Kidney epithelial cell (primary cell): Measurements from ENCODE around the gene ZNF609. TPM values are rescaled to one million over a fixed set of nuclear protein-coding genes. Genes with fewer than 3 reads are reported as not detected.
"Not testable (repeated sequence)": the region's sequence is repeated elsewhere in the genome, so short reads cannot be mapped to it uniquely, and the experiment has no call there.

ENCODE experiments used
- DNase-seq: peaks from one replicate; pipeline ENCODE4 v3.0.0-alpha.2; 2010; ENCODE audit warnings: low read depth
- H3K27me3 ChIP-seq: 2 replicates; pipeline ENCODE4 v1.6.0; 2011; ENCODE audit warnings: low read length; ENCODE audit not compliant: control insufficient read depth, insufficient read depth
- H3K36me3 ChIP-seq: 2 replicates; pipeline ENCODE4 v1.5.1; 2011; ENCODE audit warnings: low read length; ENCODE audit not compliant: control insufficient read depth, insufficient read depth
- H3K4me3 ChIP-seq: 2 replicates; pipeline ENCODE4 v1.5.1; 2011; ENCODE audit warnings: low read depth, mild to moderate bottlenecking, control low read depth, low read length
- total RNA-seq: library from RNA; depleted of rRNA; stranded (reverse); fragments of >200 nt; gene quantifications from 2 replicates; pipeline ENCODE4 v1.2.3, GENCODE V29; 2015
- TF ChIP-seq, protein P1 (sequence below): IDR thresholded peaks from 2 replicates; pipeline ENCODE4 v1.5.1; 2011; ENCODE audit warnings: mild to moderate bottlenecking, moderate library complexity, low read length, control low read depth, inconsistent platforms; ENCODE audit not compliant: insufficient read depth, poor library complexity, severe bottlenecking

Gene ZNF609
- total RNA-seq, 1 donor from 2014 or later, result 18.4 TPM

DNA sequence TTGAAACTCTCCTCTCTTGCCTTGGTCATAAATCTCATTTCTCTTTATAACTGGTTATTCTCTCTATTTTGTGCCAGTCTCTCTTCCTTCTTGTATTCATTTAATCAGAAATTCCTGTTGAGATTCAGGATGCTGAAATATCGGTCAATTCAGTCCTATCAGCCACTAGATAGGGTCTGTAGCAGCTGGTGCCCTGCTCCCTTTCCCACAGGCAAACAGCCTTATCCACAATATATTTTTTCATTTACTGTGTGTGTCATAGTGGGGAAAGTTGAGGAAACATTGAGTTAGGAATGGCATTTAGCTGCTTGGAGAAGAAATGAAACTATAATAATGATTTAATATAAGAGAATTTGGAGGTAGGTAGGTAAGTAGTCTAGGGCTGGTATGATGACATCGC is 168.7 kb downstream of the ZNF609 start:
- no peak for DNase-seq
- TF ChIP-seq, protein P1, sequence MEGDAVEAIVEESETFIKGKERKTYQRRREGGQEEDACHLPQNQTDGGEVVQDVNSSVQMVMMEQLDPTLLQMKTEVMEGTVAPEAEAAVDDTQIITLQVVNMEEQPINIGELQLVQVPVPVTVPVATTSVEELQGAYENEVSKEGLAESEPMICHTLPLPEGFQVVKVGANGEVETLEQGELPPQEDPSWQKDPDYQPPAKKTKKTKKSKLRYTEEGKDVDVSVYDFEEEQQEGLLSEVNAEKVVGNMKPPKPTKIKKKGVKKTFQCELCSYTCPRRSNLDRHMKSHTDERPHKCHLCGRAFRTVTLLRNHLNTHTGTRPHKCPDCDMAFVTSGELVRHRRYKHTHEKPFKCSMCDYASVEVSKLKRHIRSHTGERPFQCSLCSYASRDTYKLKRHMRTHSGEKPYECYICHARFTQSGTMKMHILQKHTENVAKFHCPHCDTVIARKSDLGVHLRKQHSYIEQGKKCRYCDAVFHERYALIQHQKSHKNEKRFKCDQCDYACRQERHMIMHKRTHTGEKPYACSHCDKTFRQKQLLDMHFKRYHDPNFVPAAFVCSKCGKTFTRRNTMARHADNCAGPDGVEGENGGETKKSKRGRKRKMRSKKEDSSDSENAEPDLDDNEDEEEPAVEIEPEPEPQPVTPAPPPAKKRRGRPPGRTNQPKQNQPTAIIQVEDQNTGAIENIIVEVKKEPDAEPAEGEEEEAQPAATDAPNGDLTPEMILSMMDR, result no peak
- Histone ChIP-seq H3K36me3 (no peaks in the 10 kb centered on the region), H3K27me3 (no peaks in the 10 kb centered on the region), H3K4me3 (no peak overlapping the region)

DNA sequence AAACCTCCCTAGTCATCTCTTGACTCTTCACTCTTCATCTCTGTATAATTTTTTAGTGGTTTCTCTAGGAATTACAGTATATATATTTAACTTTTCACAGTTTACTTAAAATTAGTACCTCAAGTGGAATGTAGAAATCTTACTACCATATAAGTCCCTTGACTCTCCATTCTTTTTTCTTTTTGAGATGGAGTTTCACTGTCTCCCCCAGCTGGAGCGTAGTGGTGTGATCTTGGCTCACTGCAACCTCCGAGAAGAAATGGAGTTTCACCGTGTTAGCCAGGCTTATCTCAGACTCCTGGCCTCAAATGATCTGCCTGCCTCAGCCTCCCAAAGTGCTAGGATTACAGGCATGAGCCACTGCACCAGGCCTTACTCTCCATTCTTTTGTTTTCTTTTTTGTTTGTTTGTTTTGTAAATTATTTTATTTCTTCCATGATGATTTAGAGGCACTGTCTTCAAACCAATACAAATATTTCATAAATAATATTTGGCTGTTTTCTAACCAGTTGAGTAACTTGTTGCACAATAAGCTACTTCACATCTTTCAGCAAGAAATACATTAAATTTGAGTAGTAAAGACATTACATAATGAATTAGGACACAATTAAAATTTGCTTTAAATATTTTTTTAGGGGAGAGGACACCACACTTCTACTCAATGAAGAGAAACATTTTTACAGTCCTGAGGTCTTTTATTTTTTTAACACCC is 170.2 kb downstream of the ZNF609 start:
- TF ChIP-seq, protein P1, result no peak
- Histone ChIP-seq H3K36me3 (no peaks in the 10 kb centered on the region), H3K27me3 (no peaks in the 10 kb centered on the region), H3K4me3 (no peak overlapping the region)
- no peak for DNase-seq

DNA sequence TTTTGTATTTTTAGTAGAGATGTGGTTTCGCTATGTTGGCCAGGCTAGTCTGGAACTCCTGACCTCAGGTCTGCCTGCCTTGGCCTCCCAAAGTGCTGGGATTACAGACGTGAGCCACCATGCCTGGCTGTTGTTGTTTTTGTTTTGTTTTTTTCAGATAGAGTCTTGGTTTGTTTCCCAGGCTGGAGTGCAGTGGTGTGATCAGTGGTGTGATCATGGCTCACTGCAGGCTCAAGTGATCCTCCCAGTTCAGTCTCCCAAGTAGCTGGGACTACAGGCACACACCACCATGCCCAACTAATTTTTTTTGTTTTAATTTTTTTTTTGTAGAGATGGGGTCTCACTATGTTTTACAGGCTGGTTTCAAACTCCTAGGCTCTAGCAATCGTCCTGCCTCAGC is 172.3 kb downstream of the ZNF609 start:
- H3K27me3 ChIP-seq, H3K4me3 ChIP-seq: not testable (repeated sequence)

DNA sequence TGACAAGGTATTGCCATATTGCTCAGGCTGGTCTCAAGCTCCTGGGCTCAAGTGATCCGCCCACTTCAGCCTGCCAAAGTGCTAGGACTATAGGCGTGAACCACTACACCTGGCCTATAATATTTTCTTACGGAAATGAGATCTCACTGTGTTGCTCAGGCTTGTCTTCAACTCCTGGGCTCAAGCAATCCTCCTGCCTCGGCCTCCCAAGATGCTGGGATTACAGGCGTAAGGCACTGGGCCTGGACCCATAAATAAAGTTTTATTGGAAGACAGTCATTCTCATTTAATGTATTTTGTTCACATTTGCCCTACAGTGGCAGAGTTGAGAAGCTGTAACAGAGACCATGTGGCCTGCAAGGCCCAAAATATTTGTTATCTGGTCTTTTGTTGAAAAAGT is 173.0 kb downstream of the ZNF609 start:
- Histone ChIP-seq H3K27me3 (no peaks in the 10 kb centered on the region), H3K36me3 (no peaks in the 10 kb centered on the region), H3K4me3 (no peak overlapping the region)
- no peak for DNase-seq
- TF ChIP-seq, protein P1, result no peak

More for the DNA sequence above, 172.3 kb downstream of the ZNF609 start:
- not testable (repeated sequence) for DNase-seq, H3K36me3 ChIP-seq

DNA sequence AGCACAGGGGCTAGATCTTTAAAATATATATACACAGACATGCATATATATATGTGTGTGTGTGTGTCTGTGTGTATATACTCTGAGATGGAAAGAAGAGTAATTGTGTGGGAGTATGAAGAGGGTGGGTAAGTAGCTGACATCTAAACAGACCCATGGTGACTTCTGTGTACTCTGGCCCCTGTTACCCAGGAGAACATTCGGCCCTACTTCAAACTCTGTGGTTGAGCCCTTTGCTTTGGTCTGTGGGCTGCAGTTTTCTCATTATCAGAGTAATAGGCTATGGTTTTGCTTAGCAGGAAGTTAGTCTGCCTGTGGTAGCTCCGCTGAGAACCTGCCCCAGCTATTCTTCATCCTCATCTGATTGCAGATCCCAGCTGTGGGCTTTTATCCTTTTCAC is 173.6 kb downstream of the ZNF609 start:
- Histone ChIP-seq H3K4me3 (no peak overlapping the region), H3K27me3 (no peaks in the 10 kb centered on the region), H3K36me3 (no peaks in the 10 kb centered on the region)
- peak; percentile 49 for DNase-seq
- TF ChIP-seq, protein P1, result no peak

DNA sequence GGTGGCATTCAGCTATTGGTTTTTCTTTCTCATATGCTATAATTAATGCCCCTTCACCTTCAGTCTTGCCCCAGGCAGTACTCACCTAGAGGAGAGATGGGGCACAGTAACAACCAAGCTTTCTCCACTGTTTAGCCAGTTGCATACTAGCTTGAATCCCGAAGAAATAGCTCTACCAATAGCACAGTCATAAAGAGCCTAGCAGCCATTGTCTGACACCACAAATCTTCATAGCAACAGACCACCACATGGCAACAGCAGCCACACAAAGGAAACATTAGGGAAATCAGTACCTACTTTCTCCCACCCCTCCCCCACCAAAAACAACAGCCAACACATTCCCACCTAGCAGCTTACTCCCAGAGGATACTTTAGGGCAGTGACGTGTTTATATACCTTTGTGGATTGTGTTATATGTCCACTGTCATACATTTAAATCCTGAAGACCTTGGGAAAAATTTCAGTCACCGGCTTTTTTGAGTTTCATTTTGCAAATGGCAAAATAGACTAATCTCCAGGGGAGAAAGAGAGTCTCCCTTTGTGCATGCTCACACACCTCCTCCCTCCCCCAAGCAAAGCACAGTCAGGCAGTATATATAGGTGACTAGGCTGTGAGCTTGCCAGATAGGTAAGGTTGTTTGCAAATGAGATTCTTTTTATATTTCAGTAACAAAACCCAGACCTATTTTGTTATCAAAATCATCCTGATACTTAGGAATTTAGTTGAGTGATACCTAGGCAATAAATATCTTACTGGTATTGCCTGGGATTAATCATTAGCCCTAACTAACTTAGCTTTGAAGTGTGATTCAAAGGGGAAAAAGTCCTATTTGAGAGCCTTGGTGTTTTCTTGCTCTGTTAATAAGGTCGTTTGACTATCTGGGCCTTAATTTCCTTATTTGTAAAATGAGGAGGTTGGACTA is 174.5 kb downstream of the ZNF609 start:
- no peaks in the 10 kb centered on the region for H3K36me3 ChIP-seq
- no peaks in the 10 kb centered on the region for H3K27me3 ChIP-seq
- DNase-seq, result peak; percentile 80
- H3K4me3 ChIP-seq, result no peak overlapping the region
- TF ChIP-seq, protein P1, result no peak
